GM20000 (cell line): Measurements from ENCODE around the gene ADGB.
A peak's percentile ranks its signal among the peaks of the same experiment; 100 is the strongest.

ENCODE experiments used
- DNase-seq: peaks from one replicate; pipeline ENCODE4 v3.0.0; 2012; ENCODE audit warnings: low spot score
- CTCF ChIP-seq: IDR thresholded peaks from 2 replicates; pipeline ENCODE4 v1.5.1; 2012; ENCODE audit warnings: mild to moderate bottlenecking, control low read depth; ENCODE audit errors: extremely low read depth, missing control alignments

ADGB gene

GRCh38 chr6:146693342-146693741, 94.6 kb downstream of the ADGB start:
- no peak for DNase-seq
- TF ChIP-seq CTCF = no peak

GRCh38 chr6:146697921-146698320, 99.1 kb downstream of the ADGB start:
- DNase-seq = no peak
- TF ChIP-seq CTCF = no peak

- peak; percentile 45 for DNase-seq
- peak; percentile 56 for TF ChIP-seq CTCF
Measured at GRCh38 chr6:146700078-146700686, 101.4 kb downstream of the ADGB start.

- no peak for TF ChIP-seq CTCF
Measured at GRCh38 chr6:146701632-146702031, 102.9 kb downstream of the ADGB start.

GRCh38 chr6:146709036-146709622, 110.4 kb downstream of the ADGB start:
- DNase-seq = no peak

More at GRCh38 chr6:146701632-146702031, 102.9 kb downstream of the ADGB start:
- no peak for DNase-seq

GRCh38 chr6:146719387-146719786, 120.6 kb downstream of the ADGB start:
- no peak for DNase-seq
- no peak for TF ChIP-seq CTCF

More at GRCh38 chr6:146709036-146709622, 110.4 kb downstream of the ADGB start:
- TF ChIP-seq CTCF = no peak

GRCh38 chr6:146739696-146740095, 140.9 kb downstream of the ADGB start:
- DNase-seq = no peak
- no peak for TF ChIP-seq CTCF
